SK-N-SH (cell line): ENCODE results near the gene ZBTB5. TPM values are rescaled to one million over a fixed set of nuclear protein-coding genes. Genes with fewer than 3 reads are reported as not detected.

Source experiments
- CTCF ChIA-PET: fragments of 300-600, 350-600 bp; formaldehyde crosslinking; extraction: SDS; loops from one replicate; lab custom pipeline; 2021; lab: Yijun Ruan, JAX
- POLR2A ChIA-PET: fragments of 350-600 bp; sonication (Branson Sonifier 250); formaldehyde crosslinking; extraction: SDS; loops from one replicate; lab custom pipeline; 2020; ENCODE audit warnings: antibody characterized with exemption, inconsistent platforms; lab: Yijun Ruan, JAX
- DNase-seq: peaks from one replicate; pipeline ENCODE4 v3.0.0; 2012
- H2AFZ ChIP-seq: fragments of 200-600 bp; sonication (generic); 2 replicates; pipeline ENCODE4 v1.8.1; 2016; ENCODE audit warnings: antibody characterized with exemption, mild to moderate bottlenecking, low read depth
- H3F3A ChIP-seq: fragments of 200-600 bp; sonication (generic); replicated peaks from 2 replicates; pipeline ENCODE3; 2016; ENCODE audit warnings: antibody characterized with exemption, mild to moderate bottlenecking; ENCODE audit not compliant: insufficient read depth
- H3K27ac ChIP-seq, 2 experiments: fragments of 200-500 bp in 1 of 2; fragments of 200-600 bp in 1 of 2; sonication (Bioruptor generic) in 1 of 2; sonication (generic), shearing (Covaris generic) in 1 of 2; 2 replicates each; pipeline versions ENCODE4 v1.5.1 to v1.6.1; 2014 to 2016; ENCODE audit warnings: low read depth in 2 of 2, inconsistent platforms in 1 of 2, low read length in 1 of 2, mild to moderate bottlenecking in 1 of 2, mixed read lengths in 1 of 2
- H3K27me3 ChIP-seq: fragments of 200-600 bp; sonication (generic), shearing (Covaris generic); 2 replicates; pipeline ENCODE4 v1.6.1; 2016; ENCODE audit warnings: mixed run types; ENCODE audit not compliant: insufficient read depth
- H3K36me3 ChIP-seq, 2 experiments: fragments of 200-500 bp in 1 of 2; fragments of 200-600 bp in 1 of 2; sonication (Bioruptor generic) in 1 of 2; sonication (generic) in 1 of 2; replicated peaks in 1 of 2; 2 replicates each; pipeline versions ENCODE3 to v1.5.1; 2014 to 2016; ENCODE audit warnings: low read length in 1 of 2, mild to moderate bottlenecking in 1 of 2; ENCODE audit not compliant: insufficient read depth in 2 of 2, control insufficient read depth in 1 of 2
- H3K4me1 ChIP-seq, 2 experiments: fragments of 200-500 bp in 1 of 2; fragments of 200-600 bp in 1 of 2; sonication (Bioruptor generic) in 1 of 2; sonication (generic), shearing (Covaris generic) in 1 of 2; 2 replicates each; pipeline versions ENCODE4 v1.5.1 to v1.6.1; 2014 to 2016; ENCODE audit warnings: low read depth in 1 of 2, low read length in 1 of 2, mixed run types in 1 of 2; ENCODE audit not compliant: insufficient read depth in 2 of 2, control insufficient read depth in 1 of 2
- H3K4me2 ChIP-seq: fragments of 200-600 bp; sonication (generic), shearing (Covaris generic); 2 replicates; pipeline ENCODE4 v1.6.1; 2017; ENCODE audit warnings: mixed run types
- H3K4me3 ChIP-seq, 2 experiments: fragments of 200-500 bp in 1 of 2; fragments of 200-600 bp in 1 of 2; sonication (Bioruptor generic) in 1 of 2; sonication (generic), shearing (Covaris generic) in 1 of 2; 2 replicates each; pipeline versions ENCODE4 v1.5.1 to v1.8.1; 2014 to 2016; ENCODE audit warnings: low read depth in 2 of 2, inconsistent platforms in 1 of 2, low read length in 1 of 2, mild to moderate bottlenecking in 1 of 2, mixed read lengths in 1 of 2, moderate library complexity in 1 of 2
- H3K79me2 ChIP-seq: fragments of 200-600 bp; sonication (generic); 2 replicates; pipeline ENCODE4 v1.8.1; 2017; ENCODE audit warnings: mild to moderate bottlenecking; ENCODE audit not compliant: insufficient read depth
- H3K9ac ChIP-seq: fragments of 200-600 bp; sonication (generic); 2 replicates; pipeline ENCODE4 v1.6.1; 2017; ENCODE audit warnings: mixed run types
- H3K9me2 ChIP-seq: fragments of 200-600 bp; sonication (generic); 2 replicates; pipeline ENCODE4 v1.6.1; 2017; ENCODE audit warnings: mixed run types
- H3K9me3 ChIP-seq: fragments of 200-600 bp; sonication (generic); 2 replicates; pipeline ENCODE4 v1.6.1; 2017; ENCODE audit warnings: mixed run types, mild to moderate bottlenecking, moderate library complexity
- H4K20me1 ChIP-seq: fragments of 200-600 bp; sonication (generic); 2 replicates; pipeline ENCODE4 v1.6.1; 2017; ENCODE audit warnings: mild to moderate bottlenecking, mixed run types; ENCODE audit not compliant: insufficient read depth
- ELF1 ChIP-seq: IDR thresholded peaks from 2 replicates; pipeline ENCODE4 v1.4.0; 2012
- EP300 ChIP-seq, 2 experiments: IDR thresholded peaks; 2 replicates each; pipeline versions ENCODE4 v1.4.0 to v1.6.1; 2012; ENCODE audit warnings: borderline replicate concordance in 1 of 2, low read depth in 1 of 2, low read length in 1 of 2
- EZH2phosphoT487 ChIP-seq: fragments of 200-600 bp; sonication (generic); IDR thresholded peaks from 2 replicates; pipeline ENCODE4 v1.6.1; 2017; ENCODE audit warnings: low read depth, mixed run types, mild to moderate bottlenecking, antibody characterized with exemption, moderate library complexity, borderline replicate concordance
- FOSL2 ChIP-seq: IDR thresholded peaks from 2 replicates; pipeline ENCODE4 v1.4.0; 2012; ENCODE audit warnings: low read depth, mild to moderate bottlenecking, moderate library complexity, borderline replicate concordance
- FOXM1 ChIP-seq: IDR thresholded peaks from 2 replicates; pipeline ENCODE4 v1.4.0; 2012; ENCODE audit warnings: low read depth, mild to moderate bottlenecking
- GABPA ChIP-seq: IDR thresholded peaks from 2 replicates; pipeline ENCODE4 v1.4.0; 2012; ENCODE audit warnings: low read depth, mild to moderate bottlenecking
- MEF2A ChIP-seq: IDR thresholded peaks from 2 replicates; pipeline ENCODE4 v1.4.0; 2012; ENCODE audit warnings: low read depth, borderline replicate concordance
- NFIC ChIP-seq: IDR thresholded peaks from 2 replicates; pipeline ENCODE4 v1.4.0; 2012; ENCODE audit warnings: borderline replicate concordance
- NRF1 ChIP-seq: IDR thresholded peaks from 2 replicates; pipeline ENCODE4 v1.6.1; 2012; ENCODE audit warnings: low read depth, mild to moderate bottlenecking, low read length
- PBX3 ChIP-seq: IDR thresholded peaks from 2 replicates; pipeline ENCODE4; 2012
- POLR2AphosphoS5 ChIP-seq: IDR thresholded peaks from 2 replicates; pipeline ENCODE4 v1.6.1; 2012; ENCODE audit warnings: low read depth, low read length
- RAD21 ChIP-seq: IDR thresholded peaks from 2 replicates; pipeline ENCODE4 v1.6.1; 2012; ENCODE audit warnings: mild to moderate bottlenecking, low read length
- RXRA ChIP-seq: IDR thresholded peaks from 2 replicates; pipeline ENCODE4 v1.4.0; 2012; ENCODE audit warnings: low read depth, mild to moderate bottlenecking, borderline replicate concordance
- SMC3 ChIP-seq: IDR thresholded peaks from 2 replicates; pipeline ENCODE4 v1.6.1; 2012; ENCODE audit warnings: low read depth, low read length, improper control_type of control experiment
- TCF12 ChIP-seq: IDR thresholded peaks from 2 replicates; pipeline ENCODE4 v1.4.0; 2012
- TEAD4 ChIP-seq: IDR thresholded peaks from 2 replicates; pipeline ENCODE4 v1.4.0; 2012; ENCODE audit warnings: mild to moderate bottlenecking, borderline replicate concordance; ENCODE audit not compliant: insufficient read depth
- YY1 ChIP-seq: IDR thresholded peaks from 2 replicates; pipeline ENCODE4 v1.4.0; 2012; ENCODE audit warnings: low read depth, mild to moderate bottlenecking
- WGBS: methylation state at CpG from one replicate; pipeline ENCODE4 v1.1.6; 2017; ENCODE audit warnings: low lambda C conversion rate; 5-methylcytosine and 5-hydroxymethylcytosine counted together
- polyA plus RNA-seq, 3 experiments: library from polyadenylated mRNA; depleted of rRNA; stranded (reverse); fragments of >200 nt; gene quantifications; 2 replicates each; pipeline ENCODE4 v1.2.3, GENCODE V29; 2012
- TF ChIP-seq, protein P1 (sequence below): fragments of 150-350 bp; IDR thresholded peaks from 2 replicates; pipeline ENCODE4 v1.6.1; 2016; ENCODE audit warnings: mild to moderate bottlenecking, low read depth, low read length

ZBTB5 gene
- polyA plus RNA-seq, 1 of the 3 experiments (the other 2 are of a cell fraction), result 6.3 TPM

GRCh38 chr9:37404590-37404989 lies 60.7 kb downstream of the ZBTB5 start:
- Histone ChIP-seq H3K79me2 (no peaks in the 10 kb centered on the region), H3K4me3 (no peak overlapping the region), H3F3A (no peaks in the 10 kb centered on the region), H3K9ac (no peak overlapping the region), H3K27ac (no peak overlapping the region), H3K27me3 (no peaks in the 10 kb centered on the region), H3K4me1 (no peaks in the 10 kb centered on the region), H3K9me3 (peaks cover 5% of the 10 kb centered on the region; the same call in 1 of the 2 replicates), H3K4me2 (no peak overlapping the region), H2AFZ (no peak overlapping the region), H3K9me2 (no peaks in the 10 kb centered on the region), H4K20me1 (no peaks in the 10 kb centered on the region), H3K36me3 (no peaks in the 10 kb centered on the region)
- CTCF ChIA-PET, result no interaction called here
- TF ChIP-seq FOXM1 (no peak), POLR2AphosphoS5 (no peak), EZH2phosphoT487 (no peak), GABPA (no peak), FOSL2 (no peak), RXRA (no peak), EP300 (IDR thresholded peaks at IDR 0.05; ENCODE audit: borderline replicate concordance in 1 of 2, low read depth in 1 of 2, low read length in 1 of 2) (no peak), ELF1 (no peak), NFIC (no peak), YY1 (no peak)
- POLR2A ChIA-PET, result no interaction called here
- no peak for DNase-seq
- WGBS, result 71% methylated on average over 9 of the region's 9 CpGs

- no peak overlapping the region for H2AFZ ChIP-seq
- WGBS, result 51% methylated on average over 2 of the region's 2 CpGs
- no peaks in the 10 kb centered on the region for H3K4me1 ChIP-seq
- CTCF ChIA-PET, result interaction anchor here (1.5 kb wide), 1 partner anchor 16 kb away, joined by 6 read pairs; no protein-coding TSS in a partner anchor
- H3K4me3 ChIP-seq, result no peak overlapping the region
- POLR2A ChIA-PET, result no interaction called here
- H4K20me1 ChIP-seq, result no peaks in the 10 kb centered on the region
- H3K36me3 ChIP-seq, result no peaks in the 10 kb centered on the region
- H3K9ac ChIP-seq, result no peak overlapping the region
- H3K27me3 ChIP-seq, result no peaks in the 10 kb centered on the region
- DNase-seq, result no peak
- H3K79me2 ChIP-seq, result no peaks in the 10 kb centered on the region
- H3K9me3 ChIP-seq, result no peaks in the 10 kb centered on the region
- no peaks in the 10 kb centered on the region for H3F3A ChIP-seq
- no peaks in the 10 kb centered on the region for H3K9me2 ChIP-seq
- TF ChIP-seq RAD21 (no peak), POLR2AphosphoS5 (no peak), FOXM1 (no peak), NRF1 (no peak), FOSL2 (no peak), PBX3 (no peak), SMC3 (no peak), TCF12 (no peak), MEF2A (no peak), TEAD4 (no peak)
- TF ChIP-seq, protein P1, sequence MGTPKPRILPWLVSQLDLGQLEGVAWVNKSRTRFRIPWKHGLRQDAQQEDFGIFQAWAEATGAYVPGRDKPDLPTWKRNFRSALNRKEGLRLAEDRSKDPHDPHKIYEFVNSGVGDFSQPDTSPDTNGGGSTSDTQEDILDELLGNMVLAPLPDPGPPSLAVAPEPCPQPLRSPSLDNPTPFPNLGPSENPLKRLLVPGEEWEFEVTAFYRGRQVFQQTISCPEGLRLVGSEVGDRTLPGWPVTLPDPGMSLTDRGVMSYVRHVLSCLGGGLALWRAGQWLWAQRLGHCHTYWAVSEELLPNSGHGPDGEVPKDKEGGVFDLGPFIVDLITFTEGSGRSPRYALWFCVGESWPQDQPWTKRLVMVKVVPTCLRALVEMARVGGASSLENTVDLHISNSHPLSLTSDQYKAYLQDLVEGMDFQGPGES, result no peak
- H3K4me2 ChIP-seq, result no peak overlapping the region
- no peak overlapping the region for H3K27ac ChIP-seq
Observed at GRCh38 chr9:37399336-37399735, 65.9 kb downstream of the ZBTB5 start.
